Measurements from ENCODE around the gene RNGTT.
"Not testable (repeated sequence)": the region's sequence is repeated elsewhere in the genome, so short reads cannot be mapped to it uniquely, and the experiment has no call there.

RNGTT gene

DNA sequence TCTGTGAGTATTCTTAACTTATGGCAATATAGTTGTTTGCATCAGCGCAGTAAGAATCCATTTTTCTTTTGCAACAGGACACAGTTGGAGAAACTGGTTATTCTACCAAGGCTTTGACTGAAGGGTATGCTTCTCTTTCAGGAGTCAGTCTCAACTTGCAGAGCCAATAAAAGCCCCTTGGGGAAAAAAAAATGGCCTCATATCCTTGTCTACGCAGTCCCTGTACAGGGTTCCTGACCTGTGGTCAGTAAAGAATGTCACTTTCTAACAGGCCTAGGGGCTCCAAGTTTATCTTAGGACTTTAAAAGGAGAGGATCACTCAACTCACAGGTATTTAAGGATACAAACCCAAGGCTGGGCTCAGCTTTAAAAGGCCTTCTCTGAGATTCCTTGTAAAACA lies 6.9 kb upstream of the RNGTT start:
- DNase-seq: no peak

DNA sequence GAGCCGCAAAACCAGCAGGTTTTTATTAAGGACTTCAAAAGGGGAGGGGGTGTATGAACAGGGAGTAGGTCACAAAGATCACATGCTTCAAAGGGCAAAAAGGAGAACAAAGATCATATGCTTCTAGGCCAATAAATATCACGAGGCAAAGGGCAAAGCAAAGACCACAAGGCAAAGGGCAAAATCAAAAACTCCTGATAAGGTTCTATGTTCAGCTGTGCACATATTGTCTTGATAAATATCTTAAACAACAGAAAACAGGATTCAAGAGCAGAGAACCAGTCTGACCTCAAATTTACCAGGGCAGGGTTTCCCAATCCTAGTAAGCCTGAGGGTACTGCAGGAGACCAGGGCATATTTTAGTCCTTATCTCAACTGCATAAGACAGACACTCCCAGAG lies 5.8 kb upstream of the RNGTT start:
- DNase-seq: not testable (repeated sequence)

DNA sequence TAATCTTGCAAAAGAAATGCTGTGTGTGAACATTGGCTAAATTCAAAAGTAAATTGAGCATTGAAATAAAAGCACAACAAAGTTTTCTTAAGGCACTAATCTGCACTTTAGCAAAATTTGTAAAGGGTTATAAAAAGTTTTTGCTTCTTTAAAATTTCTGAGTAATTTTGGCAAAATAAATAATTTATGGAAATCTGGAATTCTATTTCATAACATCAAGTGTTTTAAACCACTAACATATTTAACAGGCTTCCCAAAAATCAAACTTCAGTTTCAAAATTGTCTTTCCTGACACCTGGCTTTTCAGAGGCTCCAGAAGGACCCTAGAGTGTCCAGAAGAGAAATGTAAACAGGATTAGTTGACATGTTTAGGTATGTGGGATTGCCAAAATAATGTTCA lies 4.5 kb upstream of the RNGTT start:
- no peak for DNase-seq

DNA sequence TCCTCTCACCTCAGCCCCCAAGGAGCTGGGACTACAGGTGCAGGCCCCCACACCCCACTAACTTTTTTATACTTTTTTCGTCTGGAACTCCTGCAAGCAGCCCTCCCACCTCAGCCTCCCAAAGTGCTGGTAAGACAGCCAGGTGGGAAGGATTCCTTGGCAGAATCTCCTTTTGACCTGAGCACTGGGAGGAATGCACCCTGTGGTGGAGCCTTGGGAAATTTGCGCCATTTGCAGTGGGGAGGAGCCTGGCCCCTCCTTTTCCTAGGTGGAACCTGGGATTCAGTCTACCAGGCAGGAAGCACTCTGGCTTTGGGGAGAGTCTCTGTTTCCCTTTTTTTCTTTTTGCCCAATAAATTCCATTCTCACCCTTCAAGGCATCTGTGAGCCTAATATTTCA lies 2.3 kb upstream of the RNGTT start:
- no peak for DNase-seq

DNA sequence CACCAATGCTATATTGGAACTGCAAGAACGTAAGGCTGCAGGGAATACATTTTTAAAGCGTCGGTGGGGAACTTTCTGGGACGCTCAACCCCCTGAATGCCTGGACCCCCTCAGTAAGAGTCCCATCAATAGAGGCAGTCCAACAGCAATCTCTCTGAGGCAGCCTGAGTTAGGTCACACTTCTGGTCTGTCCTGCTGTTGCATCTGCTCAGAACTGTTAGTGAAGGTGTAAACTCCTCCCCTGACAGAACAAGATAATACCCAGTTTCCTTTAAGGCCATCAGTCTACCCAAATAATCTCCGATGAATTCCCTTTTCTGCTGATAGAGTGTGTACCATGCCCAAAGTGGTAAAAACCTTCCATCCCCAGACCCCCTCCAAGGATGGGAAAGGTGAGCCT lies 1.1 kb upstream of the RNGTT start:
- no peak for DNase-seq

DNA sequence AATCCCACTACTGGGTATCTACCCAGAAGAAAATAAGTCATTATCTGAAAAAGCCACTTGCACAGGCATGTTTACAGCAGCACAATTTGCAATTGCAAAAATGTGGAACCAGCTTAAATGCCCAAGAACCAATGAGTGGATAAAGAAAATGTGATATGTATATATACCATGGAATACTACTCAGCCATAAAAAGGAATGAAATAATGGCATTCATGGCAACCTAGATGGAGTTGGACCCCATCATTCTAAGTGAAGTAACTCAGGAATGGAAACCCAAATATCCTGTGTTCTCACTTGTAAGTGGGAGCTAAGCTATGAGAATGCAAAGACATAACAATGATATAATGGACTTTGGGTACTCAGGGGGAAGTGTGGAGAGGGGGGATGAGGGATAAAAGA lies 4.6 kb downstream of the RNGTT start:
- no peak for DNase-seq

DNA sequence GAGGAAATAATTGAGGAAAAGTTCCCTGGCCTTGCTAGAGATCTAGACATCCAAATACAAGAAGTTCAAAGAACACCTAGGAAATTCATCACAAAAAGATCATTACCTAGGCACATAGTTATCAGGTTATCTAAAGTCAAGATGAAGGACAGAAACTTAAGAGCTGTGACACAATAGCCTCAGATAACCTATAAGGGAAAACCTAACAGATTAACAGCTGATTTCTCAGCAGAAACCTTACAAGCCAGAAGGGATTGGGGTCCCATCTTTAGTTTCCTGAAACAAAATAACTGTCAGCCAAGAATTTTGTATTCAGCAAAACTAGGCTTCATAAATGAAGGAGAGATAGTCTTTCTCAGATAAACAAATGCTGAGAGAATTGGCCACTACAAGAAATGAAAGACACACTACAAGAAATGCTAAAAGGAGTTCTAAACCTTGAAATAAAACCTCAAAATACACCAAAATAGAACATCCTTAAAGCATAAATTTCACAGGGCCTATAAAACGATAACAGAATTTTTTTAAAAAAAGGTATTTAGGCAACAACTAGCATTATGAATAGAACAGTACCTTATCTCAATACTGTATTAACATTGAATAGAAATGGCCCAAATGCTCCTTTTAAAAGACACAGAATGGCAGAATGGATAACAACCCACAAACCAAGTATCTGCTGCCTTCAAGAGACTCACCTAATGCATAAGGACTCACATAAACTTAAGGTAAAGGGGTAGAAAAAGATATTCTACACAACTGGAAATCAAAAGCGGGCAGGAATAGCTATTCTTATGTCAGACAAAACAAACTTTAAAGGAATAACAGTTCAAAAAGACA lies 9.7 kb downstream of the RNGTT start:
- no peak for DNase-seq

DNA sequence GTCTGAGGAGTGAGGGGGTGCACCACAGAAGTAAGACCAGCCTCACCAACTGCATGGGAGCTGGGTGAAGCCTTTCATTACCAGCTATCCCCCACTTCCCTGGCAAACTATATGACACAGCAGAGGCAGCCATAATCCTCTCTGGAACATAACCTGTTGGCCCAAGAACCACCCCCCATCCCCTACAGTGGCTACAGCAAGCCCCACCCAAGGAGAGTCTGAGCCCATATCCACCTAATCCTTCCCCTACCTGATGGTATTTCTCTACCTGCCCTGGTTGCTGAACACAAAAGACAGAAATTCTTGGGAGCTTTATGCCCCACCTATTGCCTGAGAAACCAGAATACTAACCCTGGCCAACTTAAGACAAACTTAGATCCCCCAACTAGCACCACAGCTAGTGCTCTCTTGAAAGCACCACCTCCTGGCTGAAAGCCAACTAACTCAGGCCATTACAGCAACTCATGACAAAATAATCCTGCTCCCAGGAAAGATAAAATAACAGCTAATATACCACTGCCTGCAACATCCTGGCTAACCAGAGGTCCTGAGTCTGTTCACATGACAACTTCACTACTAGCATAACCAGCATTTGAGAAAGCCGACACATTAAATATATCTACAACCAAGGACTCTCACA lies 11.2 kb downstream of the RNGTT start:
- peak in 1 of 4 experiments; percentile 8 for DNase-seq

DNA sequence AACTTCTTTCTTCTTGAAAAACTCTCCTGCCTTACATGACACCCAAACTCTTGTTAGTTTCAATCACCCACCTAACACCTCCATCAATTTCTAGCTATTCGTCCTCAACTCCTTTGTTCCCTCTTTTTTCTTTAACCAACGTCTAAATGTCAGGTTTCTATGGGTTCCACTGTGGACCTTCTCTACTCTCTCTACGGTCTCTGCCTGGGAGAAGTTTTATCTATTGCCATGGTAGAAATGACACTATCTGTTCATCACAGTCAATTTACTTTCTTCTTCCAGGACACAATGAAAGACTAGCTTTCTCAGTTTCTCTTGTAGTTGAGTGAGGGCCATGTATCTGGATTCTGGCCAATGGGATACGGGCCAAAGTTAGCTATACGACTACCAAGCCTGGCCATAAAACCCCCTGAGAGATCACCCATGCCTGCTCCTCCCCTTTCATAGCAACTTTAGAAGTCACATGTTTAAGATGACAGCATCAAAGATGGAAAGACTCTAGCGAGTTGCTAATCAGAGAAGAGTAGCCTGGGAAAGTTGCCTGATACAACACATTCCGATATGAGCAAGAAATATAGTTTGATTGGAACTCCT lies 17.9 kb downstream of the RNGTT start:
- no peak for DNase-seq

DNA sequence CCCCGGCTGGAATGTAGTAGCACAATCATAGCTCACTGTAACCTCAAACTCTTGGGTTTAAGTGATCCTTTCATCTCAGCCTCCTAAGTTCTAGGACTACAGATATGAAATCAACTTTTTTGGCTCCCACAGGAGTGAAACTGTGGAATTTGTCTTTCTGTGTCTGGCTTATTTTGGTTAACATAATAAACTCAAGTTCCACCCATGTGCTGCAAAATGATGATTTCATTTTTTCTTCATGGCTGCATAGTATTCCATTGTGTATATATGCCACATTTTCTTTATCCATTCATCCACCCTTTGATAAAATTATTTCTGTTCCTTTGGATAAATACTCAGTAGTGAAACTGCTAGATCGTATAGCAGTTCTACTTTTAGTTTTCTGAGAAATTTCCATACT lies 29.9 kb downstream of the RNGTT start:
- no peak for DNase-seq

DNA sequence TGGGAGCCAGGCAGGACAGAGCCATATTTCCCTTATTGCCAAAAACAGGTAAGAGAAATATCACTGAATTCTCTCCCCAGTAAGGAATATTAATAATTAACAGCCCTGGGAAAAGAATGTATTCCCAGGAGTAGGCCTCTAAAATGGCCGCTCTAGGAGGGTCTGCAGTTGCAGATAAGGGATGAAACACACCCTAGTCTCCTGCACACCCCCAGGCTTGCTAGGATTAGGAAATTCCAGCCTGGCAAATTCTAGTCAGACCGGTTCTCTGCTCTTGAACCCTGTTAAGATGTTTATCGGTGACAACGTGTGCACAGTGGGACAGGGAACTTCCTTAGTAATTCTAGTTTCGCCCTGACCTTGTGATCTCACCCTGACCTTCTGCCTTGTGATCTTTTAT lies 31.4 kb downstream of the RNGTT start:
- peak in 1 of 4 experiments; percentile 5 for DNase-seq

DNA sequence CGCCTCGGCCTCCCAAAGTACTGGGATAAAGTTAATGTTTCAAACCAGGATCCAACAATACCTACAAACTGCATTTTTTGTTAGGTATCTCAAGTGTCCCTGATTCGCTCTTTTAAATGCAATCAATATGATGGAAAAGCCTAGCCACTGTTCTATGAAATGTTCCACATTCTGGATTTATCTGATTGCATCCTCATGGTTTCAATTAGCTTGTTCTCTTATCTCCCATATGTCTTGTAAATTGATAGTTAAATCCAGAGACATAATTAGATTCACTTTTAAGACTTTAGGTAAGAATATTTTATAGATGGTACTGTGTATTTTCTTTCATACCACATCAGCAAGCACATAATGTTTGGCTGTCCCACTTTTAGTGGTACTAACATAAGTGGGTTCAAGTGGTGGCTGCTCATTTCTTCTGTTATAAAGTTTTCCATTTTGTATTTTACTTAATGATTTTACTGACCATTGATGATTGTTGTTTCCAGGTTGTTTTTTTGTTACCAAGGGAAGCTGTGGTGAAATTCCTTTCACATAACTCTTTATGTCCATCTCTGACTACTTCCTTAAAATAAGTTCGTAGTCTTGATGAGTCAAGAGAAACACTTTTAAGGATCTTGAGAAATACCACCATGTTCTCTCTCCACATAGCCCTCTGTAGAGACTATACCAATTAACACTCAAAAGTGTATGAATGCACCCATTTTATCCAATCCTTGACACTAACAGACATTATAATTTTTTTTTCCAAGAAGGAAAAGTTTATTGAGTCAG lies 40.5 kb downstream of the RNGTT start:
- DNase-seq: peak; percentile 52 to 92 (median 70)

DNA sequence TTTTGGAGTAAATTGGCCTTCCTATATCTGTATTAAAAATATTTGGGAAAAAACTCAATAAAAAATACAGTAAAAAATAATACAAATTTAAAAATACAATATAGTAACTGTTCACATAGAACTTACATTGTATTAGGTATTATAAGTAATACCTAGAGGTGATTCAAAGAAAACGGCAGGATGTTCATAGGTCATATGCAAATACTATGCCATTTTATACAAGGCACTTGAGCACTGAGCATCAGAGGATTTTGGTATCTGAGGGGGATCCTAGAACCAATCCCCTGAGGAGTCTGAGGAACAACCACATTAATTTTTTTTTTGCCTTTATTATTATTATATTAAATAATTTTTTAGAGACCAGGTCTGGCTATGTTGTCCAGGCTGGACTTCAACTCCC lies 41.7 kb downstream of the RNGTT start:
- no peak for DNase-seq

DNA sequence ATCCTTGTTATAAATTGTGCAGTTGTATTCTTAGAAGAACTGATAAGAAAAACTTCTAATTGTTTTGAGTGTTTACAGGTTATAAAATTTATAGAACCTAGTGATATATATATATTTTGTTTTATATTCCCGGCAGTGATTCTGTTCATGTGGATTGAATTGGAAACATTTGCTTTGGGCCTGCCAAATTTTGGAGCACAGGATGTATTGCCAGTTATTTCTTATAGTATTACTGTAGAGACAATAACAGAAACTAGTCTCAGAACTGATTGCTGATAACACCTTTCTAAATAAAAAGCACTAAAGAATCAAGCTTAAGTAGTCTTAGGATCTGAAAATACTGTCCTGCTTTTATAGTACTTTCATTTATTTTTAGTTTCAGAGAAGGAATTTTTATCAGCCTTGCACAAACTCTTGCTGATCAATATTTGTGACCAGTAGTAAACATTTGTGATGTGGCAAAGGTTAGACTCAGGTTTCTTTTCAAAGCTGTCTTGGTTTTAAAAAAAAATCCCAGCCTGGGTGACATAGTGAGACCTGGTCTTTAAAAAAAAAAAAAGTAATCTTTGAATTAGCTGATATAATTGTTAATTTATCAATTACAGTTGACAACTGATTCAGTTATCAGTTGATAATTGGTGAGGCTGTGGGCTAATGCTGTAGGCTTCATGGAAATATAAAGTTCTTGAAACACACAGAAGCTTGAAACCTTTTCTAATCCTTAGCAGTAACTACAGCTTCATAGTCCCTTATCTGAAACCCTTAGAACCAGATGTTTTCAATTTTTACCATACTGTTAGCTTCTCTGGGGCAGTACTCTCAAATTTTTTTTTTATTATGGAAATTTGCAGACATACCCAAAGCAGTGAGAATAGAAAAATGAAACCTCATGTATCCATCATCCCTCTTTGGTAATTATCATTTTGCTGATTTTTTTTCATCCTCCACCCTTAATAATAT lies 42.4 kb downstream of the RNGTT start:
- DNase-seq: no peak

DNA sequence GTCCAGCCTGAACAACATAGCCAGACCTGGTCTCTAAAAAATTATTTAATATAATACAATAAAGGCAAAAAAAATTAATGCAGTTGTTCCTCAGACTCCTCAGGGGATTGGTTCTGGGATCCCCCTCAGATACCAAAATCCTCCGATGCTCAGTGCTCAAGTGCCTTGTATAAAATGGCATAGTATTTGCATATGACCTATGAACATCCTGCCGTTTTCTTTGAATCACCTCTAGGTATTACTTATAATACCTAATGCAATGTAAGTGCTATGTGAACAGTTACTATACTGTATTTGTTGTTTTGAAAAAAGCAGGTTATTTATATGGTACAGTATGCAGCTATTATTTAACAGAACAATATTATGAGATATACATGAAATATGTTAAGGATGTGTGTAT lies 43.3 kb downstream of the RNGTT start:
- DNase-seq: no peak

DNA sequence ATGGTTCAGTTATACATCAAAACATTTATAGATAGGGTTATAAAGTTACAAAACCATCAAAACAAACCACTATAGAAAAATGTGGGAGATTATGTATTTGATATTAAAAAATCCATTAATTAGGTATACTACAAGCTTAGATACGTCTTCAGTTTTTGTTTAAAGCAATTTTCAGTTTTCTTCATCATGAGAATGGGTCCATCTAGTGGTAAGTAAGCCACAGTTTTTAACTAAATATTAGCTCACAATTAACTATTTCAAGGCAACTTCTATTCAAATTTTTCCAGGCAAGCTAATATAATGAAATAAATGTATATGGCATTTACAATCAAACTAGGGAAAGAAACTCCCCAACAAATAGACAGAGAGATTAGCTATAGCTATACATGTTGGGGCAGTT lies 44.4 kb downstream of the RNGTT start:
- DNase-seq: peak in 1 of 4 experiments; percentile 6

DNA sequence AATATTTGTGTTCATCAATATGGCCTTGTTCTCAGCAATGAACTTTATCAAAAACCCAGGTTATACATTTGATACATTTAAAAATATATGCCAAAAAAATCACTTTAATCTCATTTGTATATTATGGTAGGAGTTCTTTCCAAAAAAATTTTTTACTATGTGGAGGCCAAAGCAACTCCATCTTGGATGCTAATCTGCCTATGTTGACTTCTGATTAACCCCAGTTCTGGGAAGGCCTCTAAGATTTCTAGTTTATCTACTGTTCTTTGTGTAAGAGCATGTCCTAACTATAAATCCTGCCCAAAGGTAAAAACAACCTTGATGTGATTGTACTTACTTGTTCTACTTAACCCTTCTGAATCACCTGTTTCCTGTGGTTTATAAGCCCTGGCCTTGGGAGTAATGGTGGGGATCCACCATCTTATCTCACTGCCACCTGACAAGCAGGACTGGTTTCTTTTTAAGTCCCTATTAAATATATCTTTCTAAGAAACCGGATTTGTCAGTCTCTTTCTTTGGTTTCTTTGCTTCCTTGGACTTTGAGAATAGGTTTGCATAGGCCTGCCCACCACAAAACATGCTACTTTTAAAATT lies 46.7 kb downstream of the RNGTT start:
- DNase-seq: no peak

DNA sequence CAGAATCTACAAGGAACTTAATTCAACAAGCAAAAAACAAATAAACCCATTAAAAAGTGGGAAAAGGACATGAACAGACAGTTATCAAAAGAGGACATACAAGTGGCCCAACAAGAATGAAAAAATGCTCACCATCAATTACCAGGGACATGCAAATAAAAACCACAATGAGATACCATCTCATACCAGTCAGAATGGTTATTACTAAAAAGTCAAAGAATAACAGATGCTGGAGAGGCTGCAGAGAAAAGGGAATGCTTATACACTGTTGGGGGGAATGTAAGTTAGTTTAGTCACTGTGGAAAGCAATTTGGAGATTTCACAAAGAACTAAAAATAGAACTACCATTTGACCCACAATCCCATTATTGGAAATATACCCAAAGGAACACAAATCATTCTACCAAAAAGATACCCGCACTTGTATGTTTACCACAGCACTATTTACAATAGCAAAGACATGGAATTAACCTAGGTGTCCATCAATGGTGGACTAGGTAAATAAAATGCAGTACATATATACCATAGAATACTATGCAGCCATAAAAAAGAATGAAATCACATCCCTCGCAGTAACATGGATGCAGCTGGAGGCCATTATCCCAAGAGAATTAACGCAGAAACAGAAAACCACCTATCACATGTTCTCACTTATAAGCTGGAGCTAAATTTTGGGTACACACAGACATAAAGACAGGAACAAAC lies 48.4 kb downstream of the RNGTT start:
- no peak for DNase-seq

DNA sequence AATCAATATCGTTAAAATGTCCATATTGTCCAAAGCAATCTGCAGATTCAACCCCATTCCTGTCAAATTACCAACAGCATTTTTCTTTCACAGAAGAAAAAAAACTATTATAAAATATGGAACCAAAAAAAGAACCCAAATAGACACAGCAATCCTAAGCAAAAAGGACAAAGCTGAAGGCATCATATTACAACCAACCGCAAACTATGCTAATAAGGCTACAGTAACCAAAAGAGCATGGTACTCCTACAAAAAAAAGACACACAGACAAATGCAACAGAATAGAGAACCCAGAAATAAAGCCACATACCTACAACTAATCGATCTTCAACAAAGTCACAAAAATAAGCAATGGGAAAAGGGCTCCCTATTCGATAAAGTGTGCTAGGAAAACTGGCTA lies 49.2 kb downstream of the RNGTT start:
- no peak for DNase-seq

DNA sequence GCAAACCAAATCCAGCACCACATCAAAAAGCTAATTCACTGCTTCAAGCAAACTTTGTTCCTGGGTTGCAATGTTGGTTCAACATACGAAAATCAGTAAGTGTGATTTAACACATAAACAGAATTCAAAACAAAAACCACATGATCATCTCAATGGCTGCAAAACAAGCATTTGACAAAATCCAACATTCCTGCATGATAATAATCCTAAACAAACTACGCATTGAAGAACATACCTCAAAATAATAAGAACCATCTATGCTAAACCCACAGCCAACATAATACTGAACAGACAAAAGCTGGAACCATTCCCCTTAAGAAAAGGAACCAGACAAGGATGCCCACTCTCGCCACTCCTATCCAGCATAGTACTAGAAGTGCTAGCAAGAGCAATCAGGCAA lies 49.9 kb downstream of the RNGTT start:
- no peak for DNase-seq
